K562 (cell line): ENCODE measurements around the gene CD302. TPM values are rescaled to one million over a fixed set of nuclear protein-coding genes. Genes with fewer than 3 reads are reported as not detected.

Experiments used
- ATAC-seq: fragments of 200-7000 bp; cut with Tn5 transposase; 3 replicates; pipeline ENCODE4 v1.9.1; 2020; ENCODE audit warnings: moderate library complexity
- BruUV-seq: library from RNA; stranded (reverse); fragments of 400-500 nt; replicated peaks from 2 replicates; lab custom pipeline; 2021; lab: Mats Ljungman, UMichigan
- CTCF ChIA-PET: fragments of 300-600 bp; formaldehyde crosslinking; extraction: SDS; loops from one replicate; lab custom pipeline; 2021; ENCODE audit warnings: low intra/inter-chr PET ratio; lab: Yijun Ruan, JAX
- POLR2A ChIA-PET: fragments of 300-600, 350-650 bp; sonication (Branson Sonifier 250); formaldehyde crosslinking; extraction: SDS; loops from one replicate; lab custom pipeline; 2021; ENCODE audit warnings: antibody characterized with exemption, inconsistent platforms; lab: Yijun Ruan, JAX
- DNase-seq, 4 experiments: peaks; one replicate each; pipeline versions ENCODE4 v3.0.0 to v3.0.0-alpha.2; 2011 to 2018; ENCODE audit warnings: low spot score in 3 of 4, mixed read lengths in 3 of 4; ENCODE audit errors: extremely low read depth in 1 of 4
- FAIRE-seq: peaks from 2 replicates; lab custom pipeline; 2011; peaks lifted over from hg19 to GRCh38; lab: Jason Lieb, UNC
- H2AFZ ChIP-seq: 2 replicates; pipeline ENCODE4 v1.6.0; 2011; ENCODE audit warnings: low read depth, low read length, control low read depth, inconsistent platforms
- H3K27ac ChIP-seq: fragments of 200-600 bp; 3 replicates; pipeline ENCODE4 v1.8.0; 2011; ENCODE audit warnings: low read depth, mild to moderate bottlenecking, control low read depth, inconsistent platforms, low read length, moderate library complexity, mixed read lengths; ENCODE audit errors: extremely low read depth
- H3K27me3 ChIP-seq, 2 experiments: fragments of 300-600 bp in 1 of 2; 2 replicates in 1 of 2; 3 replicates in 1 of 2; pipeline versions ENCODE4 v1.6.0 to v1.8.0; 2011; ENCODE audit warnings: inconsistent platforms in 2 of 2, low read length in 2 of 2, mild to moderate bottlenecking in 1 of 2, mixed read lengths in 1 of 2, moderate library complexity in 1 of 2; ENCODE audit not compliant: control insufficient read depth in 2 of 2, insufficient read depth in 2 of 2
- H3K36me3 ChIP-seq: fragments of 300-600 bp; 3 replicates; pipeline ENCODE4 v1.8.0; 2011; ENCODE audit warnings: mild to moderate bottlenecking, low read length, inconsistent platforms; ENCODE audit not compliant: control insufficient read depth, insufficient read depth
- H3K4me1 ChIP-seq, 2 experiments: fragments of 200-600 bp in 1 of 2; replicated peaks in 1 of 2; 2 replicates in 1 of 2; 3 replicates in 1 of 2; pipeline versions ENCODE4 v1.5.1 to v1.8.0; 2011; ENCODE audit warnings: inconsistent platforms in 2 of 2, low read length in 2 of 2, mild to moderate bottlenecking in 1 of 2, mixed read lengths in 1 of 2, moderate library complexity in 1 of 2; ENCODE audit not compliant: control insufficient read depth in 2 of 2, insufficient read depth in 2 of 2
- H3K4me2 ChIP-seq: 2 replicates; pipeline ENCODE4 v1.6.1; 2011; ENCODE audit warnings: low read length, control low read depth, inconsistent platforms, mixed read lengths; ENCODE audit not compliant: insufficient read depth
- H3K4me3 ChIP-seq: fragments of 200-600 bp; sonication (generic), shearing (Covaris generic); 2 replicates; pipeline ENCODE4 v1.5.1; 2016; ENCODE audit warnings: control low read depth, inconsistent platforms
- H3K79me2 ChIP-seq: fragments of 200-600 bp; 3 replicates; pipeline ENCODE4 v1.8.0; 2011; ENCODE audit warnings: low read length, inconsistent platforms; ENCODE audit not compliant: control insufficient read depth, insufficient read depth
- H3K9ac ChIP-seq, 2 experiments: 2 replicates each; pipeline versions ENCODE4 v1.6.0 to v1.6.1; 2011; ENCODE audit warnings: low read depth in 2 of 2, low read length in 2 of 2, control low read depth in 1 of 2, inconsistent platforms in 1 of 2, mild to moderate bottlenecking in 1 of 2, mixed read lengths in 1 of 2; ENCODE audit not compliant: insufficient read depth in 1 of 2
- H3K9me1 ChIP-seq: one replicate; pipeline ENCODE4 v1.6.0; 2011; ENCODE audit warnings: inconsistent platforms, mild to moderate bottlenecking, low read length, moderate library complexity; ENCODE audit not compliant: control insufficient read depth, insufficient read depth
- H3K9me3 ChIP-seq: replicated peaks from 2 replicates; pipeline ENCODE4 v1.5.1; 2011; ENCODE audit warnings: low read depth, low read length, inconsistent platforms; ENCODE audit not compliant: control insufficient read depth, insufficient read depth
- H4K20me1 ChIP-seq: replicated peaks from 2 replicates; pipeline ENCODE4 v1.6.1; 2011; ENCODE audit warnings: low read length, inconsistent platforms, mixed read lengths; ENCODE audit not compliant: control insufficient read depth, insufficient read depth
- CBX3 ChIP-seq, 2 experiments: IDR thresholded peaks; 1 replicate in 1 of 2; 2 replicates in 1 of 2; pipeline ENCODE4 v1.6.1; 2012; ENCODE audit warnings: inconsistent platforms in 2 of 2, low read length in 2 of 2, borderline replicate concordance in 1 of 2, control low read depth in 1 of 2
- KDM2B ChIP-seq: fragments of 250-450 bp; sonication (Bioruptor Pico); IDR thresholded peaks from 2 replicates; pipeline ENCODE4 v1.8.0; 2021; ENCODE audit warnings: mild to moderate bottlenecking, moderate library complexity
- MAFF ChIP-seq: IDR thresholded peaks from 2 replicates; pipeline ENCODE4 v1.6.1; 2012; ENCODE audit warnings: low read length, improper control_type of control experiment
- MTA1 ChIP-seq: fragments of 450-650 bp; IDR thresholded peaks from 2 replicates; pipeline ENCODE4 v1.6.1; 2017; ENCODE audit warnings: borderline replicate concordance
- POLR2G ChIP-seq: fragments of 200-400 bp; formaldehyde crosslinking; IDR thresholded peaks from 2 replicates; pipeline ENCODE4 v1.6.1; 2017; ENCODE audit warnings: low read depth, mild to moderate bottlenecking, antibody characterized with exemption, low read length, moderate library complexity
- SMARCC2 ChIP-seq: fragments of 450-650 bp; IDR thresholded peaks from 2 replicates; pipeline ENCODE4 v1.6.1; 2017; ENCODE audit warnings: antibody characterized with exemption, moderate library complexity, mild to moderate bottlenecking, low read depth
- SNIP1 ChIP-seq: fragments of 450-650 bp; IDR thresholded peaks from 2 replicates; pipeline ENCODE4 v1.7.1; 2017; ENCODE audit warnings: low read depth, mild to moderate bottlenecking
- ZBTB7A ChIP-seq: IDR thresholded peaks from 2 replicates; pipeline ENCODE4 v1.6.1; 2011; ENCODE audit warnings: low read depth, mild to moderate bottlenecking, low read length, moderate library complexity, borderline replicate concordance; ENCODE audit not compliant: control insufficient read depth
- ZNF175 ChIP-seq: fragments of 200-800 bp; sonication (Bioruptor generic); IDR thresholded peaks from 2 replicates; pipeline ENCODE4 v1.6.1; 2016; ENCODE audit warnings: low read depth, mild to moderate bottlenecking, missing genetic modification characterization, missing compliant biosample characterization
- ZSCAN32 ChIP-seq: fragments of 450-650 bp; formaldehyde crosslinking; IDR thresholded peaks from 2 replicates; pipeline ENCODE4 v1.4.0; 2020; ENCODE audit warnings: mild to moderate bottlenecking, moderate library complexity
- WGBS: fragments of 100-300 bp; shearing (Covaris generic); methylation state at CpG from one replicate; pipeline ENCODE4 v1.1.6; 2016; ENCODE audit warnings: low coverage, mixed read lengths; ENCODE audit not compliant: insufficient coverage; ENCODE audit errors: missing lambda C conversion rate; 5-methylcytosine and 5-hydroxymethylcytosine counted together
- in situ Hi-C: fragments of 300-500 bp; cut with MboI; formaldehyde crosslinking; loops from 4 replicates; pipeline ENCODE4 v1.15.0; 2018; ENCODE audit warnings: inconsistent platforms, mixed read lengths
- intact Hi-C: fragments of 100-400 bp; cut with micrococcal nuclease; formaldehyde crosslinking; loops from 2 replicates; pipeline ENCODE4 v1.14.2; 2022
- polyA plus RNA-seq, 8 experiments: library from polyadenylated mRNA; depleted of rRNA in 4 of 8; stranded (reverse) in 5 of 8; unstranded in 3 of 8; fragments of >200 nt; fragmentation: Nextera tagmentation in 2 of 8; fragmentation: Illumina TruSeq in 1 of 8; extraction: Ambion mirVana in 2 of 8; extraction: Trizol in 1 of 8; gene quantifications; 2 replicates each; pipeline versions ENCODE4 v1.2.1 to v1.2.3, GENCODE V29; 2011 to 2014; ENCODE audit warnings: inconsistent platforms in 1 of 8, missing spikeins in 1 of 8
- total RNA-seq, 7 experiments: library from RNA; depleted of rRNA in 6 of 7; stranded (reverse); fragments of >200 nt in 6 of 7; fragmentation: Illumina TruSeq in 2 of 7; extraction: Trizol in 2 of 7; gene quantifications; 2 replicates each; pipeline versions ENCODE4 v1.2.1 to v1.2.3, GENCODE V29; 2011 to 2021; ENCODE audit warnings: low replicate concordance in 1 of 7
- TF ChIP-seq, protein P1 (sequence below): sonication (generic); formaldehyde crosslinking; IDR thresholded peaks from 2 replicates; pipeline ENCODE4 v1.8.0; 2022; ENCODE audit warnings: missing genetic modification reagents, mild to moderate bottlenecking, borderline replicate concordance

The CD302 gene
- total and polyA plus RNA-seq, 9 of the 15 experiments (the other 6 are each of a cell fraction or from before 2014, with no cell fraction given): 0.03 to 0.07 (median 0.04) TPM; not detected in 5

DNA sequence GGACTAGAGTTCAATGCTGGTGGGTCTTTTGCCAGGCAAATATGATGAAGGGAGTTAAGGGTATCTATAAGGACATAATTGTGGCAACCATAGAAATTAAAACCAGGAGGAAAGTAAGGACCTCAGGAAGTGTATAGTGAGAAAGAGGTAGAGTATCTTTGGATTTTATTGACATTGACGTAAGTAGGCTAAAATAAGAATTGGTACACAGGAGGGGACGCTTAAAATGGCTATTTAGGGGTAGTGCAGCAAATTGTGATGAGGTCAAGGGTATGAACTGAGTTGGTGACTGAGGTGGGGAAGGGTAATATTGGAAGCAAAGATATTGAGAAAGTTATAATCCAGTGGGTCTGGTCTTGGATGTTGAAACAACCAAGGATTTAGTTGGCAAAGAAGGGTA is 43.0 kb downstream of the CD302 start:
- POLR2A ChIA-PET: no interaction called here
- no TSS peak for BruUV-seq
- H3K79me2 ChIP-seq: peaks cover 55% of the 10 kb centered on the region
- TF ChIP-seq SNIP1 (no peak), ZSCAN32 (CRISPR knock-in tag) (no peak), MTA1 (no peak), CBX3 (IDR thresholded peaks at IDR 0.05; ENCODE audit: borderline replicate concordance in 1 of 2, low read length in 2 of 2) (no peak), KDM2B (CRISPR knock-in tag) (no peak), ZBTB7A (no peak), POLR2G (no peak), MAFF (no peak), SMARCC2 (no peak), ZNF175 (CRISPR knock-in tag) (no peak)
- TF ChIP-seq, protein P1, sequence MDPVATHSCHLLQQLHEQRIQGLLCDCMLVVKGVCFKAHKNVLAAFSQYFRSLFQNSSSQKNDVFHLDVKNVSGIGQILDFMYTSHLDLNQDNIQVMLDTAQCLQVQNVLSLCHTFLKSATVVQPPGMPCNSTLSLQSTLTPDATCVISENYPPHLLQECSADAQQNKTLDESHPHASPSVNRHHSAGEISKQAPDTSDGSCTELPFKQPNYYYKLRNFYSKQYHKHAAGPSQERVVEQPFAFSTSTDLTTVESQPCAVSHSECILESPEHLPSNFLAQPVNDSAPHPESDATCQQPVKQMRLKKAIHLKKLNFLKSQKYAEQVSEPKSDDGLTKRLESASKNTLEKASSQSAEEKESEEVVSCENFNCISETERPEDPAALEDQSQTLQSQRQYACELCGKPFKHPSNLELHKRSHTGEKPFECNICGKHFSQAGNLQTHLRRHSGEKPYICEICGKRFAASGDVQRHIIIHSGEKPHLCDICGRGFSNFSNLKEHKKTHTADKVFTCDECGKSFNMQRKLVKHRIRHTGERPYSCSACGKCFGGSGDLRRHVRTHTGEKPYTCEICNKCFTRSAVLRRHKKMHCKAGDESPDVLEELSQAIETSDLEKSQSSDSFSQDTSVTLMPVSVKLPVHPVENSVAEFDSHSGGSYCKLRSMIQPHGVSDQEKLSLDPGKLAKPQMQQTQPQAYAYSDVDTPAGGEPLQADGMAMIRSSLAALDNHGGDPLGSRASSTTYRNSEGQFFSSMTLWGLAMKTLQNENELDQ (CRISPR knock-in tag): no peak

More for the DNA sequence above, 43.0 kb downstream of the CD302 start:
- DNase-seq (no peak), ATAC-seq (no peak), FAIRE-seq (peak; percentile 11)
- no peaks in the 10 kb centered on the region for H3K27me3 ChIP-seq
- no peaks in the 10 kb centered on the region for H3K4me1 ChIP-seq
- H3K9me1 ChIP-seq: no peaks in the 10 kb centered on the region
- no peak overlapping the region for H3K9ac ChIP-seq
- CTCF ChIA-PET: no interaction called here
- in situ Hi-C loops: no loop called here
- peaks cover 89% of the 10 kb centered on the region for H3K36me3 ChIP-seq
- no peak overlapping the region for H2AFZ ChIP-seq
- H3K9me3 ChIP-seq: no peaks in the 10 kb centered on the region
- no peaks in the 10 kb centered on the region for H4K20me1 ChIP-seq
- intact Hi-C loops: no loop called here
- H3K4me3 ChIP-seq: no peak overlapping the region
- no peak overlapping the region for H3K4me2 ChIP-seq
- H3K27ac ChIP-seq: no peak overlapping the region
- 96% methylated on average over 2 of the region's 2 CpGs for WGBS
